Omental fat pad (tissue), 4 donors: ENCODE data around the gene MYBPC2. TPM values are rescaled to one million over a fixed set of nuclear protein-coding genes. Genes with fewer than 3 reads are reported as not detected.

Source experiments
- ATAC-seq: fragments of 150-250 bp; one replicate; pipeline ENCODE4 v1.9.1; 2016; ENCODE audit warnings: mild to moderate bottlenecking, moderate library complexity; ENCODE audit not compliant: low FRiP score
- DNase-seq: peaks from one replicate; pipeline ENCODE4 v3.0.0-alpha.2; 2019; ENCODE audit warnings: low spot score
- total RNA-seq, 4 donors: library from RNA; depleted of rRNA; stranded (reverse); fragments of >200 nt; gene quantifications; one replicate each; pipeline ENCODE4 v1.1.0, GENCODE V29; 2016
- TF ChIP-seq, protein P1 (sequence below), 3 donors: fragments of 450-650 bp; IDR thresholded peaks; one replicate each; pipeline ENCODE4 v1.5.1; 2016 to 2017; ENCODE audit warnings: antibody characterized with exemption in 3 of 3, mild to moderate bottlenecking in 3 of 3, moderate library complexity in 2 of 3

MYBPC2 gene
- total RNA-seq, 4 donors from 2014 or later: 0.09 to 0.12 TPM; not detected in 2

DNA sequence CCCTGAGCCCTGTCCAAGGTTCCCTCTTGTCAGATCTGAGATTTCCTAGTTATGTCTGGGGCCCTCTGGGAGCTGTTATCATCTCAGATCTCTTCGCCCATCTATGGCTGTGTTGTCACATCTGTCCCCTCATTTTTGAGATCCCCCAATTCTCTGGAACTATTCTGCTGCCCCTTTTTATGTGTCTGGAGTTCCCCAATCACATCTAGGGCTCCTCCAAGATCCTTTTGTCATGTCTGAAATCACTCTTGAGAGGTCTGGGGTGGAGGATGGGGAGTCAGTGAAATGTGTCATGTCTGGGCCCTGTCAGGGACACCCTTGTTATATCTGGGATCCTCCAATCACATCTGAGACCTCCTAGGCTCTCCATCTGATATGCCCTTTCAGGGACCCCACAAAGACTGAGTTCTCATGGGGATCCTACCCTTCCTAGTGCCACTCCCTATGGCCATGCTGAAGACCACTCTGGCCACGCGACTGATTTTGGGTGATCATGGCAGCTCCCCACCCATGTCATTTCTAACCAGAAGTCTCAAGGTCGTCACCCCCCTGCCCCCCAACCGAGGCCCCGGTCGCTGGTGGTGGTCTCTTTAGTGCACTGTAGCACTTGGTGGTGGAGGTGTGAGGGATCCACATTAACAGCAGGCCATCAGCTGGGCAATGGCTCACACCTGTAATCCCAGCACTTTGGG is 3.8 kb upstream of the MYBPC2 start:
- TF ChIP-seq, protein P1, sequence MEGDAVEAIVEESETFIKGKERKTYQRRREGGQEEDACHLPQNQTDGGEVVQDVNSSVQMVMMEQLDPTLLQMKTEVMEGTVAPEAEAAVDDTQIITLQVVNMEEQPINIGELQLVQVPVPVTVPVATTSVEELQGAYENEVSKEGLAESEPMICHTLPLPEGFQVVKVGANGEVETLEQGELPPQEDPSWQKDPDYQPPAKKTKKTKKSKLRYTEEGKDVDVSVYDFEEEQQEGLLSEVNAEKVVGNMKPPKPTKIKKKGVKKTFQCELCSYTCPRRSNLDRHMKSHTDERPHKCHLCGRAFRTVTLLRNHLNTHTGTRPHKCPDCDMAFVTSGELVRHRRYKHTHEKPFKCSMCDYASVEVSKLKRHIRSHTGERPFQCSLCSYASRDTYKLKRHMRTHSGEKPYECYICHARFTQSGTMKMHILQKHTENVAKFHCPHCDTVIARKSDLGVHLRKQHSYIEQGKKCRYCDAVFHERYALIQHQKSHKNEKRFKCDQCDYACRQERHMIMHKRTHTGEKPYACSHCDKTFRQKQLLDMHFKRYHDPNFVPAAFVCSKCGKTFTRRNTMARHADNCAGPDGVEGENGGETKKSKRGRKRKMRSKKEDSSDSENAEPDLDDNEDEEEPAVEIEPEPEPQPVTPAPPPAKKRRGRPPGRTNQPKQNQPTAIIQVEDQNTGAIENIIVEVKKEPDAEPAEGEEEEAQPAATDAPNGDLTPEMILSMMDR (IDR thresholded peaks at IDR 0.05): no peak
- no peak for DNase-seq

DNA sequence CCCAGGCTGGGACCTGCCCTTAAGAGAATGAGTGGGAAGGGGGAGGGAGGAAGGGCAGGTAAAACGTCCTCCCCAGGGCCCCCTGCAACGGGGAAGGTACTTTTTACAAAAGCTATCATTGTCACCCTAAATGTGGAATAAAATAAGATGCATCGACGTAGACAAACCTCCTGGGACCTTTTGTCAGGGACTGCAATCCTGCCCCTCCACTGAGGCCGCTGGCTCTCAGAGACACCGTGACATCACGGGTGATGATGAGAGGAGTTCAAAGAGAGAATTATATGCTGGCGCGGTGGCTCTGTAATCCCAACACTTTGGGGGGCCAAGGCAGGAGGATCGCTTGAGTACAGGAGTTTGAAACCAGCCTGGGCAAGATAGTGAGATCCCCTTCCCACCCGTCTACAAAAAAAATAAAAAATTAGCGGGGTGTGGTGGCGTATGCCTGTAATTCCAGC is 1.8 kb upstream of the MYBPC2 start:
- TF ChIP-seq, protein P1 (IDR thresholded peaks at IDR 0.05): no peak

More for the DNA sequence above, 3.8 kb upstream of the MYBPC2 start:
- ATAC-seq: no peak

DNA sequence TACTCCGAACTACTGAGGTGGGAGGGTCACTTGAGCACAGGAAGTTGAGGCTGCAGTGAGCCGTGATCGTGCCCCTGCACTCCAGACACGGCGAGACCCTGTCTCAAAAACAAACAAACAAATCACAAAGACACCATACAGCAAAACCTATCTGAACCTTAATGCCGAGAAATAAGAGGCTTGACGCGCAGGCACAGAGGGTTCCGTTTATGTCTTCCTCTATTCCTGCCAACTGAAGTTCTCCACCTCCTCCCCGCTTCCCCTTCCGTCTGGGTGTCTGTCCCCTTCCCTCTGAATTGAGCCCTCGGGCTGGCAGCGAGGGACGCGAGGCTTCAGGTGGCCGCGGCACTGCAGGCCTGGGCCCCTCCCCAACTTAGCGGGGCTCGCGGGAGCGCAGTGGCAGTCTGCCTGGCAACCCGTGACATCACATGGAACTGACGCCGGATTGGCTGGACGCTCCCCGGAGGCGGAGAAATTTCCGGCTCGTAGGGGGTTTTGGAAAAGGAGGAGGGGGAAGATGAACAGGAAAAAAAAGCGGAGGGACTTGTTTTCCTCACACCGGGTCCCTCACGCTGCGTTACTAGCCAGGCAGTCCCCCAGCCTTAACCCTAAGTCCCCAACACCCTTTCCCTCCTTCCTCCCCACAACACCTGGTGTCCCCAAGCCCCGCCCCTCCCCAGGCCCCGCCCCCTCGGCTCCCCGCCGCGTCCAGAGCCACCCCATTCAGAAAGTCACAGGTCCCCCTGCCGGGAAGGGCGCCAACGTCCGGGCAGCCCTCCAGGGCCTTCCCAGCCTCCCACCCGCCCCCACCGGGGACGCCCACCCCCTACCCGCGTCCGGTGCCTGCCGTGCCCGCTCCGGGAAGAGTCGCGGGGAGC is 1.1 kb upstream of the MYBPC2 start:
- peak; percentile 81 for DNase-seq
- TF ChIP-seq, protein P1 (IDR thresholded peaks at IDR 0.05): no peak

More for the DNA sequence above, 1.8 kb upstream of the MYBPC2 start:
- ATAC-seq: no peak
- no peak for DNase-seq

DNA sequence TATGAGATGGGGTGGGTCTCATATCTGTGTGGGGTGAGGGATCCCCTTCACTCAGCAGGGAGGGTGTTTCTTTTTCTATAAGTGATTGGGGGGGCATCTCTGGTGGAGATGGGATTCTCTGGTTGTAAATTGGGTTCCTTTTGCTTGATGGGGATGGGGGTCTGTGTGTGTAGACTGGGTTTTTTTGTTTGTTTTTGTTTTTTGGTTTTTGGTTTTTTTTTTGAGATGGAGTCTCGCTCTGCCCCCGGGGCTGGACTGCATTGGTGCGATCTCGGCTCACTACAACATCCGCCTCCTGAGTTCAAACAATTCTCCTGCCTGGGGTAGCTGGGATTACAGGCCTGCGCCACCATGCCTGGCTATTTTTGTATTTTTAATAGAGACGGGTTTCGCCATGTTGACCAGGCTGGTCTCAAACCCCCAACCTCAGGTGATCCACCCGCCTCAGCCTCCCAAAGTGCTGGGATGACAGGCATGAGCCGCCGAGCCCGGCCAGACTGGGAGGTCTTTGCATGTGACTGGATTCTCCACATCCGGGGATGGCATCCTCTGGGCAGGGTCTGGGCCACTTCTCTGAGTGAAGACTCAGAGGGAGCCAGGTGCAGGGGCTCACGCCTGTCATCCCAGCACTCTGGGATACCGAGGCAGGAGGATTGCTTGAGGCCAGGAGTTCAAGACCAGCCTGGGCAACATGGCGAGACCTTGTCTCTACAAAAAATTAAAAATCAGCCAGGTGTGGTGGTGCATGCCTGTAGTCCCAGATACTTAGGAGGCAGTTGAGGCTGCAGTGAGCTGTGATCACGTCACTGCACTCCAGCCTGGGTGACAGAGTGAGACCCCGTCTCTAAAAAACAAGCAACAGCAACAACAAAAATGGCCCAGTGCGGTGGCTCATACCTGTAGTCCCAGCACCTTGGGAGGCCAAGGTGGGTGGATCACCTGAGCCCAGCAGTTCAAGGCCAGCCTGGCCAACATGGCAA is 799 bp downstream of the MYBPC2 start:
- TF ChIP-seq, protein P1 (IDR thresholded peaks at IDR 0.05): no peak
- DNase-seq: no peak
- no peak for ATAC-seq

More for the DNA sequence above, 1.1 kb upstream of the MYBPC2 start:
- ATAC-seq: peak; percentile 80

DNA sequence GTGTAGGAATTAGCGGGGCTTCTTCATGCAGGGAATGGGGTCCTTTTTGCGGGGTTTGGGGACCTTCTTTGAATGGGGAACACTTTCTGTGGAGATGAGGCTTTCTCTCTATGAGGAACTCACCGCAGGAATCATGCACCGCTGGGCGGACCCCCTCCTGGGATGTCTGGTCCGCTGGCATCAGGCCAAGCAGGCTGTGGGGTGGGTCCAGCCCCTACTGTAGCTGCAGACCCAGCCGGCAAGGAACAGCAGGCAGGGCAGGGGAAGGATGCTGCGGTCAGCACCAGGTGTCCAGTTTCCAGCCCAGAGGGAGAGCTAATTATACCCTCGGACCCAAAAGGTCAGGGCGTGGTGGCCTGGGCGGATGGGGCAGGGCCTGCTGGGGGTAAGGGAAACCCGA is 1.8 kb downstream of the MYBPC2 start:
- no peak for DNase-seq
- no peak for ATAC-seq
- TF ChIP-seq, protein P1 (IDR thresholded peaks at IDR 0.05): no peak

GRCh38 chr19:50435221-50435620 is 2.5 kb downstream of the MYBPC2 start:
- ATAC-seq (no peak), DNase-seq (no peak)
- TF ChIP-seq, protein P1 (IDR thresholded peaks at IDR 0.05): no peak
